H1 (cell line): Measurements from ENCODE around the gene HPCAL4. TPM values are rescaled to one million over a fixed set of nuclear protein-coding genes. Genes with fewer than 3 reads are reported as not detected.
A peak's percentile ranks its signal among the peaks of the same experiment; 100 is the strongest.

Experiments used
- CTCF ChIA-PET: fragments of 300-600 bp; sonication (Branson Sonifier 250); formaldehyde crosslinking; loops from one replicate; lab custom pipeline; 2021; ENCODE audit not compliant: partially characterized antibody; lab: Charles Lee
- POLR2A ChIA-PET: fragments of 300-600 bp; sonication (Branson Sonifier 250); formaldehyde crosslinking; loops from one replicate; lab custom pipeline; 2021; ENCODE audit warnings: inconsistent platforms; ENCODE audit not compliant: partially characterized antibody; lab: Charles Lee
- DNase-seq, 2 experiments: peaks; one replicate each; pipeline versions ENCODE4 v3.0.0 to v3.0.0-alpha.2; 2010 to 2022; ENCODE audit warnings: low spot score in 2 of 2, low read depth in 1 of 2, mixed read lengths in 1 of 2
- FAIRE-seq: peaks from 2 replicates; lab custom pipeline; 2011; peaks lifted over from hg19 to GRCh38; lab: Jason Lieb, UNC
- H2AFZ ChIP-seq: 2 replicates; pipeline ENCODE4 v1.8.1; 2012; ENCODE audit warnings: low read length, inconsistent platforms
- H2AK5ac ChIP-seq: 2 replicates; pipeline ENCODE4 v1.6.1; 2013; ENCODE audit warnings: low read depth, low read length
- H2BK120ac ChIP-seq: replicated peaks from 2 replicates; pipeline ENCODE3; 2013; ENCODE audit warnings: low read depth, low read length, inconsistent platforms
- H2BK12ac ChIP-seq: 2 replicates; pipeline ENCODE4 v1.6.1; 2013; ENCODE audit warnings: low read depth, low read length
- H2BK15ac ChIP-seq: 2 replicates; pipeline ENCODE4 v1.6.1; 2013; ENCODE audit warnings: low read length
- H2BK20ac ChIP-seq: 2 replicates; pipeline ENCODE4 v1.6.1; 2013; ENCODE audit warnings: low read length
- H2BK5ac ChIP-seq: 2 replicates; pipeline ENCODE4 v1.6.1; 2013; ENCODE audit warnings: low read depth, low read length
- H3K14ac ChIP-seq: 2 replicates; pipeline ENCODE4 v1.6.1; 2013; ENCODE audit warnings: inconsistent platforms; ENCODE audit not compliant: insufficient read length
- H3K18ac ChIP-seq: 2 replicates; pipeline ENCODE4 v1.6.1; 2013; ENCODE audit warnings: low read length; ENCODE audit errors: extremely low read depth
- H3K23ac ChIP-seq: 2 replicates; pipeline ENCODE4 v1.6.1; 2013; ENCODE audit warnings: inconsistent platforms; ENCODE audit not compliant: insufficient read length
- H3K23me2 ChIP-seq: 2 replicates; pipeline ENCODE4 v1.6.1; 2013; ENCODE audit warnings: low read depth, low read length
- H3K27ac ChIP-seq: 2 replicates; pipeline ENCODE4 v1.6.1; 2011; ENCODE audit warnings: low read depth, low read length, inconsistent platforms
- H3K27me3 ChIP-seq, 4 experiments: replicated peaks in 1 of 4; 1 replicate in 1 of 4; 2 replicates in 3 of 4; pipeline versions ENCODE4 v1.6.1 to v1.8.1; 2011 to 2013; ENCODE audit warnings: low read length in 3 of 4, mild to moderate bottlenecking in 3 of 4, inconsistent platforms in 2 of 4, mixed read lengths in 2 of 4, moderate library complexity in 1 of 4; ENCODE audit not compliant: control insufficient read depth in 3 of 4, insufficient read depth in 3 of 4; ENCODE audit errors: extremely low read depth in 1 of 4
- H3K36me3 ChIP-seq, 4 experiments: 2 replicates each; pipeline versions ENCODE4 v1.6.1 to v1.8.1; 2011 to 2013; ENCODE audit warnings: mild to moderate bottlenecking in 4 of 4, low read length in 3 of 4, moderate library complexity in 2 of 4, control low read depth in 1 of 4, inconsistent platforms in 1 of 4; ENCODE audit not compliant: insufficient read depth in 4 of 4, control insufficient read depth in 2 of 4
- H3K4ac ChIP-seq: replicated peaks from 2 replicates; pipeline ENCODE3; 2013; ENCODE audit warnings: low read length, low read depth, mixed read lengths, inconsistent platforms; ENCODE audit not compliant: insufficient read length
- H3K4me1 ChIP-seq, 4 experiments: replicated peaks in 1 of 4; 1 replicate in 1 of 4; 2 replicates in 3 of 4; pipeline versions ENCODE4 v1.6.1 to v1.8.1; 2011 to 2013; ENCODE audit warnings: low read length in 3 of 4, inconsistent platforms in 2 of 4, mixed read lengths in 1 of 4; ENCODE audit not compliant: insufficient read depth in 4 of 4, control insufficient read depth in 3 of 4
- H3K4me2 ChIP-seq, 2 experiments: 2 replicates each; pipeline versions ENCODE4 v1.6.1 to v1.8.1; 2011 to 2013; ENCODE audit warnings: low read depth in 2 of 2, low read length in 2 of 2, control low read depth in 1 of 2, inconsistent platforms in 1 of 2, mild to moderate bottlenecking in 1 of 2; ENCODE audit not compliant: insufficient read depth in 1 of 2
- H3K4me3 ChIP-seq, 4 experiments: fragments of 200-600, 300-600 bp in 1 of 4; sonication (generic), shearing (Covaris generic), sonication (Bioruptor Twin) in 1 of 4; 2 replicates each; pipeline versions ENCODE4 v1.5.1 to v1.8.1; 2011 to 2016; ENCODE audit warnings: low read length in 4 of 4, low read depth in 3 of 4, control low read depth in 2 of 4, inconsistent platforms in 2 of 4, mild to moderate bottlenecking in 2 of 4, mixed read lengths in 1 of 4, moderate library complexity in 1 of 4; ENCODE audit not compliant: insufficient read depth in 2 of 4; ENCODE audit errors: extremely low read depth in 1 of 4
- H3K56ac ChIP-seq: replicated peaks from 2 replicates; pipeline ENCODE3; 2013; ENCODE audit warnings: low read depth, mild to moderate bottlenecking, mixed read lengths, low read length, inconsistent platforms; ENCODE audit not compliant: insufficient read length
- H3K79me1 ChIP-seq: 2 replicates; pipeline ENCODE4 v1.6.1; 2013; ENCODE audit warnings: low read depth, low read length, control low read depth
- H3K79me2 ChIP-seq, 2 experiments: 2 replicates each; pipeline versions ENCODE4 v1.6.1 to v1.8.1; 2012 to 2013; ENCODE audit warnings: low read length in 2 of 2, mild to moderate bottlenecking in 2 of 2, inconsistent platforms in 1 of 2; ENCODE audit not compliant: insufficient read depth in 2 of 2, control insufficient read depth in 1 of 2
- H3K9ac ChIP-seq, 4 experiments: replicated peaks in 1 of 4; 1 replicate in 1 of 4; 2 replicates in 3 of 4; pipeline versions ENCODE4 v1.6.1 to v1.8.1; 2011 to 2013; ENCODE audit warnings: low read depth in 3 of 4, low read length in 3 of 4, control low read depth in 2 of 4, mild to moderate bottlenecking in 2 of 4, moderate library complexity in 2 of 4, inconsistent platforms in 1 of 4; ENCODE audit errors: extremely low read depth in 1 of 4
- H3K9me3 ChIP-seq, 2 experiments: 2 replicates each; pipeline versions ENCODE4 v1.6.1 to v1.8.1; 2012 to 2013; ENCODE audit warnings: mild to moderate bottlenecking in 2 of 2, moderate library complexity in 2 of 2, control low read depth in 1 of 2, inconsistent platforms in 1 of 2, low read depth in 1 of 2, low read length in 1 of 2, mixed read lengths in 1 of 2; ENCODE audit not compliant: insufficient read depth in 2 of 2
- H4K20me1 ChIP-seq, 2 experiments: replicated peaks in 1 of 2; 2 replicates each; pipeline versions ENCODE3 to v1.8.1; 2011 to 2013; ENCODE audit warnings: inconsistent platforms in 2 of 2, low read length in 2 of 2, mild to moderate bottlenecking in 1 of 2; ENCODE audit not compliant: insufficient read depth in 2 of 2, control insufficient read depth in 1 of 2
- H4K5ac ChIP-seq: 2 replicates; pipeline ENCODE4 v1.6.1; 2013; ENCODE audit warnings: low read length, low read depth, mixed read lengths, inconsistent platforms; ENCODE audit not compliant: insufficient read length
- H4K8ac ChIP-seq: 2 replicates; pipeline ENCODE4 v1.8.0; 2013; ENCODE audit warnings: mild to moderate bottlenecking, moderate library complexity, low read length, inconsistent platforms; ENCODE audit not compliant: insufficient read depth; ENCODE audit errors: extremely low read depth
- H4K91ac ChIP-seq: replicated peaks from 2 replicates; pipeline ENCODE3; 2013; ENCODE audit warnings: low read length, mixed read lengths, inconsistent platforms; ENCODE audit not compliant: insufficient read length
- ASH2L ChIP-seq: fragments of 200-600, 300-600 bp; sonication (generic); IDR thresholded peaks from one replicate; pipeline ENCODE4 v1.7.1; 2017; ENCODE audit warnings: low read length
- ATF2 ChIP-seq: IDR thresholded peaks from 2 replicates; pipeline ENCODE4 v1.6.1; 2012; ENCODE audit warnings: low read length, inconsistent platforms
- ATF3 ChIP-seq: IDR thresholded peaks from 2 replicates; pipeline ENCODE4 v1.6.1; 2011; ENCODE audit warnings: low read depth, mild to moderate bottlenecking, low read length; ENCODE audit not compliant: insufficient read depth
- EZH2 ChIP-seq: fragments of 200-600 bp; sonication (generic); IDR thresholded peaks from 2 replicates; pipeline ENCODE4 v1.7.1; 2012; ENCODE audit warnings: low read depth, mild to moderate bottlenecking, moderate library complexity, low read length, inconsistent platforms; ENCODE audit not compliant: severe bottlenecking
- TEAD4 ChIP-seq: IDR thresholded peaks from 2 replicates; pipeline ENCODE4 v1.6.1; 2012; ENCODE audit warnings: low read depth, low read length, inconsistent platforms, mixed read lengths
- YY1 ChIP-seq: IDR thresholded peaks from 2 replicates; pipeline ENCODE4 v1.6.1; 2011; ENCODE audit warnings: low read depth, mild to moderate bottlenecking, low read length
- WGBS, 2 experiments: shearing (Covaris generic) in 1 of 2; methylation state at CpG; one replicate each; pipeline versions ENCODE4 v1.1.6 to v1.1.7; 2013 to 2015; ENCODE audit warnings: low lambda C conversion rate in 2 of 2, mixed read lengths in 2 of 2, inconsistent platforms in 1 of 2, low coverage in 1 of 2, missing lambda C conversion rate in 1 of 2; ENCODE audit not compliant: insufficient replicate concordance in 2 of 2, insufficient coverage in 1 of 2, insufficient read length in 1 of 2; ENCODE audit errors: extremely low coverage in 1 of 2, missing lambda C conversion rate in 1 of 2; 5-methylcytosine and 5-hydroxymethylcytosine counted together
- polyA plus RNA-seq, 7 experiments: library from polyadenylated mRNA; depleted of rRNA in 3 of 7; stranded (reverse) in 5 of 7; unstranded in 2 of 7; fragments of >200 nt in 5 of 7; fragments of 200-250 nt in 2 of 7; gene quantifications; 1 replicate in 5 of 7; 2 replicates in 1 of 7; 4 replicates in 1 of 7; pipeline versions ENCODE4 v1.2.1 to v1.2.3, GENCODE V29; 2011 to 2013; ENCODE audit warnings: missing spikeins in 2 of 7, mixed read lengths in 2 of 7
- total RNA-seq: library from RNA; stranded (reverse); fragmentation: NEBNext Ultra II Directional; extraction: Animal tissue kit (Norgen Biotek cat#: 25700); gene quantifications from 2 replicates; pipeline ENCODE4 v1.2.1, GENCODE V29; 2021

Gene HPCAL4
- total and polyA plus RNA-seq, 2 of the 8 experiments (the other 6 are each of a cell fraction or from before 2014, with no cell fraction given): 0.54 to 0.74 TPM

- no peaks in the 10 kb centered on the region for H4K20me1 ChIP-seq
Measured at GRCh38 chr1:39701049-39701439, 9.8 kb upstream of the HPCAL4 start.

More at GRCh38 chr1:39701049-39701439, 9.8 kb upstream of the HPCAL4 start:
- no peaks in the 10 kb centered on the region for H3K9me3 ChIP-seq
- H2BK15ac ChIP-seq: no peak overlapping the region
- peak overlapping the region; percentile 76 for H2BK20ac ChIP-seq
- WGBS, 2 experiments: 17% methylated on average over 12 of the region's 12 CpGs; no CpG with 5 or more reads in 1 of the 2 experiments
- no peak overlapping the region for H3K23ac ChIP-seq
- H3K9ac ChIP-seq: peak overlapping the region in 2 of 4 experiments; percentile 15 to 45; a peak in 2 of 7 replicates
- H4K5ac ChIP-seq: no peak overlapping the region
- H3K56ac ChIP-seq: no peak overlapping the region
- TF ChIP-seq EZH2 (peak; percentile 3), ATF3 (no peak), ATF2 (no peak), ASH2L (peak; percentile 50), YY1 (0 out of 2 replicates have a peak, but pooled peaks have one; percentile 30), TEAD4 (0 out of 2 replicates have a peak, but pooled peaks have one; percentile 37)
- peaks cover 29 to 93% (median 65%) of the 10 kb centered on the region in 4 experiments for H3K27me3 ChIP-seq
- H3K4me2 ChIP-seq: peak overlapping the region; percentile 46 to 66
- no peak overlapping the region for H3K14ac ChIP-seq
- no peaks in the 10 kb centered on the region; the same call in 1 of the 2 replicates for H3K23me2 ChIP-seq
- POLR2A ChIA-PET: interaction anchor here (0.7 to 4.0 kb wide), 11 partner anchors 10 to 124 kb away, joined by 3 to 32 read pairs (median 5); partner anchors contain the start of genes HEYL, HPCAL4 and PABPC4
- no peak overlapping the region for H2AFZ ChIP-seq
- no peaks in the 10 kb centered on the region for H3K79me2 ChIP-seq
- peak overlapping the region; percentile 15; the same call in 1 of the 2 replicates for H3K18ac ChIP-seq
- CTCF ChIA-PET: interaction anchor here (0.6 to 4.9 kb wide), 28 partner anchors 10 to 246 kb away, joined by 3 to 57 read pairs (median 4); partner anchors contain the start of genes NT5C1A and PPIE
- H3K79me1 ChIP-seq: no peaks in the 10 kb centered on the region
- H2BK12ac ChIP-seq: peak overlapping the region; percentile 45
- DNase-seq (no peak), FAIRE-seq (no peak)
- no peak overlapping the region for H2BK120ac ChIP-seq
- H3K4me3 ChIP-seq: peak overlapping the region; percentile 3 to 48 (median 22); a peak in 5 of 8 replicates
- no peak overlapping the region for H2AK5ac ChIP-seq
- peak overlapping the region; percentile 35 for H3K4ac ChIP-seq
- no peak overlapping the region for H3K27ac ChIP-seq
- peak overlapping the region; percentile 87 for H4K91ac ChIP-seq
- peak overlapping the region; percentile 82 for H4K8ac ChIP-seq
- H3K36me3 ChIP-seq: no peaks in the 10 kb centered on the region
- peaks cover 0 to 17% (median 9%) of the 10 kb centered on the region in 4 experiments; a peak in 5 of 7 replicates for H3K4me1 ChIP-seq
- 0 out of 2 replicates have a peak overlapping the region, but pooled peaks have one; percentile 9 for H2BK5ac ChIP-seq
